Eye (tissue), 1 donor: ENCODE results near the gene SYPL1.

Source experiments
- DNase-seq: peaks from one replicate; pipeline ENCODE4 v3.0.0-alpha.2; 2015

Gene SYPL1

GRCh38 chr7:106064771-106065574, 47.1 kb downstream of the SYPL1 start:
- peak; percentile 73 for DNase-seq

GRCh38 chr7:106064316-106064715, 47.8 kb downstream of the SYPL1 start:
- DNase-seq: no peak

GRCh38 chr7:106063692-106064091, 48.4 kb downstream of the SYPL1 start:
- no peak for DNase-seq

GRCh38 chr7:106063024-106063423, 49.1 kb downstream of the SYPL1 start:
- DNase-seq: no peak

GRCh38 chr7:106062521-106062931, 49.6 kb downstream of the SYPL1 start:
- DNase-seq: no peak

GRCh38 chr7:106062006-106062405, 50.1 kb downstream of the SYPL1 start:
- DNase-seq: no peak

- no peak for DNase-seq
Observed at GRCh38 chr7:106061301-106061979, 50.7 kb downstream of the SYPL1 start.

GRCh38 chr7:106060394-106060920, 51.7 kb downstream of the SYPL1 start:
- no peak for DNase-seq

GRCh38 chr7:106059556-106059955, 52.6 kb downstream of the SYPL1 start:
- no peak for DNase-seq

GRCh38 chr7:106058928-106059324, 53.2 kb downstream of the SYPL1 start:
- DNase-seq: no peak

- peak; percentile 66 for DNase-seq
Observed at GRCh38 chr7:106057962-106058927, 53.9 kb downstream of the SYPL1 start.

GRCh38 chr7:106057204-106057961, 54.7 kb downstream of the SYPL1 start:
- no peak for DNase-seq

GRCh38 chr7:106056513-106057203, 55.5 kb downstream of the SYPL1 start:
- DNase-seq: peak; percentile 87

GRCh38 chr7:106054971-106055532, 57.1 kb downstream of the SYPL1 start:
- DNase-seq: no peak

- no peak for DNase-seq
Observed at GRCh38 chr7:106054156-106054910, 57.8 kb downstream of the SYPL1 start.

- DNase-seq: peak; percentile 72
Observed at GRCh38 chr7:106053109-106053508, 59.0 kb downstream of the SYPL1 start.

- no peak for DNase-seq
Observed at GRCh38 chr7:106052681-106053080, 59.4 kb downstream of the SYPL1 start.

- DNase-seq: no peak
Observed at GRCh38 chr7:106050746-106051117, 61.4 kb downstream of the SYPL1 start.

GRCh38 chr7:106050002-106050745, 61.9 kb downstream of the SYPL1 start:
- DNase-seq: no peak
